K562 (cell line): ENCODE measurements around the gene NF1. TPM values are rescaled to one million over a fixed set of nuclear protein-coding genes. Genes with fewer than 3 reads are reported as not detected.

Experiments
- AFF4 ChIP-seq: sonication (generic); formaldehyde crosslinking; IDR thresholded peaks from 2 replicates; pipeline ENCODE4 v1.8.0; 2023; ENCODE audit warnings: mild to moderate bottlenecking, missing genetic modification reagents
- BRF1 ChIP-seq: IDR thresholded peaks from 3 replicates; pipeline ENCODE4 v1.6.1; 2011; ENCODE audit warnings: borderline replicate concordance, mild to moderate bottlenecking; ENCODE audit not compliant: insufficient read length; ENCODE audit errors: extremely low read depth
- CBFA2T2 ChIP-seq: fragments of 450-650 bp; conservative IDR thresholded peaks from 2 replicates; pipeline ENCODE4 v1.6.1; 2017; ENCODE audit warnings: mild to moderate bottlenecking
- CBFA2T3 ChIP-seq: fragments of 450-650 bp; IDR thresholded peaks from 2 replicates; pipeline ENCODE4 v1.6.1; 2017
- CTCF ChIP-seq, 3 experiments: IDR thresholded peaks in 2 of 3; conservative IDR thresholded peaks in 1 of 3; 2 replicates each; pipeline ENCODE4 v1.5.1; 2011 to 2012; ENCODE audit warnings: low read length in 3 of 3, mild to moderate bottlenecking in 3 of 3, control low read depth in 2 of 3, improper control_type of control experiment in 1 of 3, inconsistent platforms in 1 of 3, low read depth in 1 of 3, mixed read lengths in 1 of 3, moderate library complexity in 1 of 3; ENCODE audit not compliant: insufficient read depth in 2 of 3
- ELK3 ChIP-seq: fragments of 450-650 bp; formaldehyde crosslinking; IDR thresholded peaks from 2 replicates; pipeline ENCODE4 v1.4.0; 2020; ENCODE audit warnings: mild to moderate bottlenecking
- KDM1A ChIP-seq, 2 experiments: fragments of 450-650 bp; IDR thresholded peaks; 2 replicates each; pipeline ENCODE4 v1.6.1; 2016; ENCODE audit warnings: mild to moderate bottlenecking in 2 of 2
- NCOR1 ChIP-seq: fragments of 450-650 bp; IDR thresholded peaks from 2 replicates; pipeline ENCODE4 v1.6.1; 2016; ENCODE audit warnings: mild to moderate bottlenecking, moderate library complexity
- RBBP5 ChIP-seq: fragments of 200-600 bp; sonication (generic); IDR thresholded peaks from 2 replicates; pipeline ENCODE4 v1.6.1; 2012; ENCODE audit warnings: borderline replicate concordance, mild to moderate bottlenecking, low read length, control low read depth, inconsistent platforms; ENCODE audit not compliant: insufficient read depth, poor library complexity, severe bottlenecking
- SAFB2 ChIP-seq: fragments of 200-400 bp; formaldehyde crosslinking; IDR thresholded peaks from 2 replicates; pipeline ENCODE4 v1.6.1; 2018; ENCODE audit warnings: borderline replicate concordance, low read length, low read depth, moderate library complexity; ENCODE audit not compliant: severe bottlenecking
- SAP30 ChIP-seq: fragments of 200-600 bp; sonication (generic); IDR thresholded peaks from 2 replicates; pipeline ENCODE4 v1.6.1; 2012; ENCODE audit warnings: borderline replicate concordance, low read depth, mild to moderate bottlenecking, moderate library complexity, low read length, control low read depth, inconsistent platforms; ENCODE audit not compliant: insufficient read depth, poor library complexity, severe bottlenecking
- SMARCA5 ChIP-seq: fragments of 450-650 bp; IDR thresholded peaks from 2 replicates; pipeline ENCODE4 v1.6.1; 2016
- SRSF3 ChIP-seq: fragments of 200-400 bp; formaldehyde crosslinking; IDR thresholded peaks from 2 replicates; pipeline ENCODE4 v1.6.1; 2016; ENCODE audit warnings: mild to moderate bottlenecking, low read length, moderate library complexity; ENCODE audit not compliant: insufficient read depth
- TCF3 ChIP-seq: sonication (generic); formaldehyde crosslinking; IDR thresholded peaks from 2 replicates; pipeline ENCODE4 v1.4.0; 2020; ENCODE audit warnings: mild to moderate bottlenecking, missing genetic modification reagents
- ZNF76 ChIP-seq: fragments of 250-450 bp; sonication (Bioruptor Pico); IDR thresholded peaks from 2 replicates; pipeline ENCODE4 v1.4.0; 2020; ENCODE audit warnings: mild to moderate bottlenecking, moderate library complexity, borderline replicate concordance
- ZSCAN29 ChIP-seq: fragments of 450-650 bp; IDR thresholded peaks from 2 replicates; pipeline ENCODE4 v1.6.1; 2017
- polyA plus RNA-seq, 8 experiments: library from polyadenylated mRNA; depleted of rRNA in 4 of 8; stranded (reverse) in 5 of 8; unstranded in 3 of 8; fragments of >200 nt; fragmentation: Nextera tagmentation in 2 of 8; fragmentation: Illumina TruSeq in 1 of 8; extraction: Ambion mirVana in 2 of 8; extraction: Trizol in 1 of 8; gene quantifications; 2 replicates each; pipeline versions ENCODE4 v1.2.1 to v1.2.3, GENCODE V29; 2011 to 2014; ENCODE audit warnings: inconsistent platforms in 1 of 8, missing spikeins in 1 of 8
- total RNA-seq, 7 experiments: library from RNA; depleted of rRNA in 6 of 7; stranded (reverse); fragments of >200 nt in 6 of 7; fragmentation: Illumina TruSeq in 2 of 7; extraction: Trizol in 2 of 7; gene quantifications; 2 replicates each; pipeline versions ENCODE4 v1.2.1 to v1.2.3, GENCODE V29; 2011 to 2021; ENCODE audit warnings: low replicate concordance in 1 of 7

Gene NF1
- total and polyA plus RNA-seq, 9 of the 15 experiments (the other 6 are each of a cell fraction or from before 2014, with no cell fraction given), result 3.4 to 41.9 (median 24.3) TPM

- no peak for TF ChIP-seq ELK3 (CRISPR knock-in tag)
- no peak for TF ChIP-seq AFF4 (CRISPR knock-in tag)
- no peak for TF ChIP-seq SAFB2
- no peak for TF ChIP-seq SMARCA5
- peak; percentile 56 for TF ChIP-seq CBFA2T3
- TF ChIP-seq ZNF76 (CRISPR knock-in tag), result no peak
- no peak for TF ChIP-seq RBBP5
- peak; percentile 58; the same call in 1 of the 2 replicates for TF ChIP-seq TCF3 (CRISPR knock-in tag)
- no peak for TF ChIP-seq SAP30
- no peak for TF ChIP-seq CTCF (IDR thresholded peaks at IDR 0.05 in 2 of 3, conservative IDR thresholded peaks at IDR 0.05 in 1 of 3; ENCODE audit: insufficient read depth in 2 of 3, low read depth in 1 of 3, low read length in 3 of 3)
- TF ChIP-seq BRF1, result no peak
- 0 out of 2 replicates have a peak, but pooled peaks have one; percentile 39 for TF ChIP-seq CBFA2T2
- no peak for TF ChIP-seq ZSCAN29
- TF ChIP-seq NCOR1, result no peak; the same call in 1 of the 2 replicates
- TF ChIP-seq KDM1A (IDR thresholded peaks at IDR 0.05), result 0 out of 4 replicates have a peak, but pooled peaks of 1 of the 2 experiments have one; percentile 41
- TF ChIP-seq SRSF3, result no peak
Measured at GRCh38 chr17:31226950-31227349, 132.2 kb downstream of the NF1 start (continued).
